HCT116 (cell line): ENCODE results near the gene ZNF699. TPM values are rescaled to one million over a fixed set of nuclear protein-coding genes. Genes with fewer than 3 reads are reported as not detected.

Source experiments
- ATAC-seq: fragments of 200-7000 bp; cut with Tn5 transposase; 2 replicates; pipeline ENCODE4 v1.9.1; 2020; ENCODE audit warnings: mild to moderate bottlenecking, moderate library complexity
- BruUV-seq: library from RNA; stranded (reverse); fragments of 400-500 nt; replicated peaks from 2 replicates; lab custom pipeline; 2021; lab: Mats Ljungman, UMichigan
- CTCF ChIA-PET: fragments of 300-600 bp; sonication (Branson Sonifier 250); formaldehyde crosslinking; loops from one replicate; lab custom pipeline; 2021; ENCODE audit warnings: antibody characterized with exemption; lab: Charles Lee
- POLR2A ChIA-PET: fragments of 300-600, 350-600 bp; sonication (Branson Sonifier 250); formaldehyde crosslinking; loops from one replicate; lab custom pipeline; 2021; ENCODE audit warnings: antibody characterized with exemption; lab: Charles Lee
- RAD21 ChIA-PET, 2 experiments: fragments of 300-600 bp; sonication (Branson Sonifier 250); formaldehyde crosslinking; loops; one replicate each; lab custom pipeline; 2023; ENCODE audit warnings: low total read pairs in 2 of 2; ENCODE audit not compliant: uncharacterized antibody in 2 of 2, unreplicated experiment in 2 of 2, low non-redundant PET in 1 of 2; lab: Charles Lee
- DNase-seq: peaks from one replicate; pipeline ENCODE4 v3.0.0-alpha.2; 2010; ENCODE audit warnings: low read depth, low spot score
- H2AFZ ChIP-seq: fragments of 200-600 bp; shearing (Covaris generic), sonication (generic); 2 replicates; pipeline ENCODE4 v1.6.1; 2017; ENCODE audit warnings: low read depth, mixed run types, mixed read lengths, antibody characterized with exemption, low read length; ENCODE audit not compliant: poor library complexity, severe bottlenecking
- H3K27ac ChIP-seq: 2 replicates; pipeline ENCODE4 v1.5.1; 2012; ENCODE audit warnings: low read depth, low read length
- H3K27me3 ChIP-seq: fragments of 200-600 bp; sonication (generic); 2 replicates; pipeline ENCODE4 v1.6.1; 2016; ENCODE audit warnings: mixed run types, low read length, mixed read lengths; ENCODE audit not compliant: insufficient read depth
- H3K36me3 ChIP-seq, 2 experiments: fragments of 200-500 bp in 1 of 2; fragments of 200-600 bp in 1 of 2; sonication (Bioruptor generic) in 1 of 2; sonication (generic) in 1 of 2; 2 replicates each; pipeline versions ENCODE4 v1.5.1 to v1.6.1; 2014 to 2016; ENCODE audit warnings: low read length in 2 of 2, inconsistent platforms in 1 of 2, mixed read lengths in 1 of 2, mixed run types in 1 of 2; ENCODE audit not compliant: insufficient read depth in 2 of 2, control insufficient read depth in 1 of 2
- H3K4me1 ChIP-seq, 2 experiments: fragments of 200-600 bp in 1 of 2; sonication (generic) in 1 of 2; 2 replicates each; pipeline versions ENCODE4 v1.5.1 to v1.6.1; 2012 to 2017; ENCODE audit warnings: low read length in 2 of 2, inconsistent platforms in 1 of 2, mild to moderate bottlenecking in 1 of 2, mixed read lengths in 1 of 2, mixed run types in 1 of 2, moderate library complexity in 1 of 2; ENCODE audit not compliant: insufficient read depth in 2 of 2, control insufficient read depth in 1 of 2
- H3K4me2 ChIP-seq: fragments of 200-600 bp; sonication (generic); 2 replicates; pipeline ENCODE4 v1.6.1; 2017; ENCODE audit warnings: mixed run types, low read length, mixed read lengths
- H3K4me3 ChIP-seq, 2 experiments: fragments of 200-600 bp in 1 of 2; sonication (generic) in 1 of 2; replicated peaks in 1 of 2; 2 replicates each; pipeline ENCODE4 v1.5.1; 2011 to 2016; ENCODE audit warnings: low read length in 2 of 2, control low read depth in 1 of 2, low read depth in 1 of 2, mild to moderate bottlenecking in 1 of 2, mixed read lengths in 1 of 2, mixed run types in 1 of 2
- H3K79me2 ChIP-seq: fragments of 200-600 bp; sonication (generic); 2 replicates; pipeline ENCODE4 v1.6.1; 2017; ENCODE audit warnings: mild to moderate bottlenecking, mixed run types, low read length, moderate library complexity, mixed read lengths; ENCODE audit not compliant: insufficient read depth
- H3K9ac ChIP-seq: fragments of 200-600 bp; sonication (generic); 2 replicates; pipeline ENCODE4 v1.6.1; 2016; ENCODE audit warnings: low read length, mixed read lengths
- H3K9me2 ChIP-seq: fragments of 200-600 bp; sonication (generic), shearing (Covaris generic); 2 replicates; pipeline ENCODE4 v1.6.1; 2017; ENCODE audit warnings: mixed run types, mild to moderate bottlenecking, moderate library complexity; ENCODE audit not compliant: insufficient read depth
- H3K9me3 ChIP-seq, 2 experiments: fragments of 200-500 bp in 1 of 2; fragments of 200-600 bp in 1 of 2; sonication (Bioruptor generic) in 1 of 2; sonication (generic) in 1 of 2; 2 replicates each; pipeline ENCODE4 v1.6.1; 2014 to 2017; ENCODE audit warnings: low read length in 2 of 2, mixed read lengths in 2 of 2, inconsistent platforms in 1 of 2, low read depth in 1 of 2, mild to moderate bottlenecking in 1 of 2, mixed run types in 1 of 2, moderate library complexity in 1 of 2; ENCODE audit not compliant: control insufficient read depth in 1 of 2, insufficient read depth in 1 of 2
- H4K20me1 ChIP-seq: fragments of 200-600 bp; sonication (generic), shearing (Covaris generic); 2 replicates; pipeline ENCODE4 v1.6.1; 2017; ENCODE audit warnings: mixed run types, mild to moderate bottlenecking, moderate library complexity; ENCODE audit not compliant: insufficient read depth
- CBX3 ChIP-seq: IDR thresholded peaks from 2 replicates; pipeline ENCODE4 v1.6.1; 2012; ENCODE audit warnings: low read depth
- CEBPB ChIP-seq: IDR thresholded peaks from 2 replicates; pipeline ENCODE4 v1.6.1; 2012; ENCODE audit warnings: low read depth
- EGR1 ChIP-seq: IDR thresholded peaks from 2 replicates; pipeline ENCODE4 v1.6.1; 2012; ENCODE audit warnings: low read depth
- EZH2 ChIP-seq: fragments of 200-600 bp; sonication (generic); IDR thresholded peaks from 2 replicates; pipeline ENCODE4 v1.6.1; 2017; ENCODE audit warnings: antibody characterized with exemption, mixed run types
- FOSL1 ChIP-seq: IDR thresholded peaks from 2 replicates; pipeline ENCODE4 v1.6.1; 2012; ENCODE audit warnings: low read depth
- JUND ChIP-seq: IDR thresholded peaks from 2 replicates; pipeline ENCODE4 v1.6.1; 2012
- POLR2A ChIP-seq: IDR thresholded peaks from 2 replicates; pipeline ENCODE4 v1.7.0; 2011; ENCODE audit warnings: borderline replicate concordance; ENCODE audit not compliant: insufficient read depth, insufficient read length; ENCODE audit errors: extremely low read depth
- POLR2AphosphoS5 ChIP-seq: IDR thresholded peaks from 2 replicates; pipeline ENCODE4 v1.6.1; 2011; ENCODE audit warnings: mild to moderate bottlenecking, low read depth, low read length, moderate library complexity
- RAD21 ChIP-seq: IDR thresholded peaks from 2 replicates; pipeline ENCODE4 v1.6.1; 2012; ENCODE audit warnings: low read depth, mild to moderate bottlenecking
- SIN3A ChIP-seq: IDR thresholded peaks from 2 replicates; pipeline ENCODE4 v1.6.1; 2012; ENCODE audit warnings: low read depth
- YY1 ChIP-seq: IDR thresholded peaks from 2 replicates; pipeline ENCODE4 v1.6.1; 2011; ENCODE audit warnings: low read length, low read depth, moderate library complexity, mild to moderate bottlenecking; ENCODE audit not compliant: insufficient replicate concordance; ENCODE audit errors: extremely low read depth
- ZFX ChIP-seq: fragments of 450-650 bp; IDR thresholded peaks from 2 replicates; pipeline ENCODE4 v1.6.1; 2017
- ZNF274 ChIP-seq: fragments of 200-500 bp; sonication (Bioruptor generic); IDR thresholded peaks from 2 replicates; pipeline ENCODE4 v1.6.1; 2014; ENCODE audit warnings: mild to moderate bottlenecking, low read depth, low read length, inconsistent platforms
- intact Hi-C: fragments of 100-400 bp; cut with micrococcal nuclease; formaldehyde crosslinking; loops from 2 replicates; pipeline ENCODE4 v1.10.0; 2022
- total RNA-seq: library from RNA; stranded (reverse); gene quantifications from one replicate; pipeline ENCODE4 v1.2.1, GENCODE V29; 2021; ENCODE audit not compliant: unreplicated experiment
- TF ChIP-seq, protein P1 (sequence below): IDR thresholded peaks from 2 replicates; pipeline ENCODE4 v1.6.1; 2012
- TF ChIP-seq, protein P2 (sequence below): IDR thresholded peaks from 2 replicates; pipeline ENCODE4 v1.6.1; 2012
- TF ChIP-seq, protein P3 (sequence below), 3 experiments: fragments of 200-600 bp in 1 of 3; sonication (generic) in 1 of 3; IDR thresholded peaks in 2 of 3; conservative IDR thresholded peaks in 1 of 3; 2 replicates each; pipeline ENCODE4 v1.5.1; 2012 to 2017; ENCODE audit warnings: low read depth in 2 of 3, low read length in 2 of 3, antibody characterized with exemption in 1 of 3, borderline replicate concordance in 1 of 3, control low read depth in 1 of 3, mild to moderate bottlenecking in 1 of 3, mixed read lengths in 1 of 3, mixed run types in 1 of 3, moderate library complexity in 1 of 3; ENCODE audit not compliant: insufficient read depth in 1 of 3
- TF ChIP-seq, protein P4 (sequence below): IDR thresholded peaks from 2 replicates; pipeline ENCODE4 v1.6.1; 2012; ENCODE audit warnings: low read depth

Gene ZNF699
- total RNA-seq, 1 experiment from 2014 or later: 7.8 TPM

DNA sequence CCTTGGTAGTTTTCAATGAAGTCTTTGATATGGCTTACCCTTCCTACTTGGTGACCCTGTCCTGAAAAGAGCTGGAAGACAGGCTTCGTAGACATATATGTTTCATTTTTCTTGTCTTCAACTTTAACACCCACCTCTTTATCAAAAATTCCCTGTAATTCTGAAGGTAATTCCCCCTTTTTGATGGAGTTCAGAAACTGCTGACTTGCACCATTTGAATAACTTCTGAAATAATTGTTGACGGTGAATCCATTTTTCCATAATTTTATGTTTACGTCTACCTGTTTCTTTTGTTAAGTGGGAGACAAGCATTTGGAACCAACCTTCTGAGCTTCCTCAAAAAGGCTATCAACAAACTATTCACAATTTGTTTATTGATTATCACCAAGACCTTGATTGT lies 38.6 kb upstream of the ZNF699 start:
- Histone ChIP-seq H2AFZ (no peak overlapping the region), H3K4me3 (no peak overlapping the region), H4K20me1 (no peaks in the 10 kb centered on the region), H3K27ac (no peak overlapping the region), H3K27me3 (no peaks in the 10 kb centered on the region), H3K9ac (no peak overlapping the region), H3K9me3 (peaks cover 17 to 23% of the 10 kb centered on the region in 2 experiments; a peak in 2 of 4 replicates)
- no peak for DNase-seq
- RAD21 ChIA-PET: no interaction called here
- TF ChIP-seq ZNF274 (no peak), YY1 (no peak), CBX3 (no peak), POLR2A (no peak), RAD21 (no peak), CEBPB (no peak), JUND (no peak), SIN3A (no peak), EZH2 (no peak), ZFX (no peak), EGR1 (no peak), POLR2AphosphoS5 (no peak), FOSL1 (no peak)
- TF ChIP-seq, protein P1, sequence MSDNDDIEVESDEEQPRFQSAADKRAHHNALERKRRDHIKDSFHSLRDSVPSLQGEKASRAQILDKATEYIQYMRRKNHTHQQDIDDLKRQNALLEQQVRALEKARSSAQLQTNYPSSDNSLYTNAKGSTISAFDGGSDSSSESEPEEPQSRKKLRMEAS: no peak
- TF ChIP-seq, protein P2, sequence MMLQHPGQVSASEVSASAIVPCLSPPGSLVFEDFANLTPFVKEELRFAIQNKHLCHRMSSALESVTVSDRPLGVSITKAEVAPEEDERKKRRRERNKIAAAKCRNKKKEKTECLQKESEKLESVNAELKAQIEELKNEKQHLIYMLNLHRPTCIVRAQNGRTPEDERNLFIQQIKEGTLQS: no peak
- TF ChIP-seq, protein P3, sequence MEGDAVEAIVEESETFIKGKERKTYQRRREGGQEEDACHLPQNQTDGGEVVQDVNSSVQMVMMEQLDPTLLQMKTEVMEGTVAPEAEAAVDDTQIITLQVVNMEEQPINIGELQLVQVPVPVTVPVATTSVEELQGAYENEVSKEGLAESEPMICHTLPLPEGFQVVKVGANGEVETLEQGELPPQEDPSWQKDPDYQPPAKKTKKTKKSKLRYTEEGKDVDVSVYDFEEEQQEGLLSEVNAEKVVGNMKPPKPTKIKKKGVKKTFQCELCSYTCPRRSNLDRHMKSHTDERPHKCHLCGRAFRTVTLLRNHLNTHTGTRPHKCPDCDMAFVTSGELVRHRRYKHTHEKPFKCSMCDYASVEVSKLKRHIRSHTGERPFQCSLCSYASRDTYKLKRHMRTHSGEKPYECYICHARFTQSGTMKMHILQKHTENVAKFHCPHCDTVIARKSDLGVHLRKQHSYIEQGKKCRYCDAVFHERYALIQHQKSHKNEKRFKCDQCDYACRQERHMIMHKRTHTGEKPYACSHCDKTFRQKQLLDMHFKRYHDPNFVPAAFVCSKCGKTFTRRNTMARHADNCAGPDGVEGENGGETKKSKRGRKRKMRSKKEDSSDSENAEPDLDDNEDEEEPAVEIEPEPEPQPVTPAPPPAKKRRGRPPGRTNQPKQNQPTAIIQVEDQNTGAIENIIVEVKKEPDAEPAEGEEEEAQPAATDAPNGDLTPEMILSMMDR (IDR thresholded peaks at IDR 0.05 in 2 of 3, conservative IDR thresholded peaks at IDR 0.05 in 1 of 3; ENCODE audit: borderline replicate concordance in 1 of 3, insufficient read depth in 1 of 3, low read depth in 2 of 3, low read length in 2 of 3): no peak
- TF ChIP-seq, protein P4, sequence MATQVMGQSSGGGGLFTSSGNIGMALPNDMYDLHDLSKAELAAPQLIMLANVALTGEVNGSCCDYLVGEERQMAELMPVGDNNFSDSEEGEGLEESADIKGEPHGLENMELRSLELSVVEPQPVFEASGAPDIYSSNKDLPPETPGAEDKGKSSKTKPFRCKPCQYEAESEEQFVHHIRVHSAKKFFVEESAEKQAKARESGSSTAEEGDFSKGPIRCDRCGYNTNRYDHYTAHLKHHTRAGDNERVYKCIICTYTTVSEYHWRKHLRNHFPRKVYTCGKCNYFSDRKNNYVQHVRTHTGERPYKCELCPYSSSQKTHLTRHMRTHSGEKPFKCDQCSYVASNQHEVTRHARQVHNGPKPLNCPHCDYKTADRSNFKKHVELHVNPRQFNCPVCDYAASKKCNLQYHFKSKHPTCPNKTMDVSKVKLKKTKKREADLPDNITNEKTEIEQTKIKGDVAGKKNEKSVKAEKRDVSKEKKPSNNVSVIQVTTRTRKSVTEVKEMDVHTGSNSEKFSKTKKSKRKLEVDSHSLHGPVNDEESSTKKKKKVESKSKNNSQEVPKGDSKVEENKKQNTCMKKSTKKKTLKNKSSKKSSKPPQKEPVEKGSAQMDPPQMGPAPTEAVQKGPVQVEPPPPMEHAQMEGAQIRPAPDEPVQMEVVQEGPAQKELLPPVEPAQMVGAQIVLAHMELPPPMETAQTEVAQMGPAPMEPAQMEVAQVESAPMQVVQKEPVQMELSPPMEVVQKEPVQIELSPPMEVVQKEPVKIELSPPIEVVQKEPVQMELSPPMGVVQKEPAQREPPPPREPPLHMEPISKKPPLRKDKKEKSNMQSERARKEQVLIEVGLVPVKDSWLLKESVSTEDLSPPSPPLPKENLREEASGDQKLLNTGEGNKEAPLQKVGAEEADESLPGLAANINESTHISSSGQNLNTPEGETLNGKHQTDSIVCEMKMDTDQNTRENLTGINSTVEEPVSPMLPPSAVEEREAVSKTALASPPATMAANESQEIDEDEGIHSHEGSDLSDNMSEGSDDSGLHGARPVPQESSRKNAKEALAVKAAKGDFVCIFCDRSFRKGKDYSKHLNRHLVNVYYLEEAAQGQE: no peak
- TF ChIP-seq, all 23 proteins: peak for 0
- ChIA-PET POLR2A (no interaction called here), CTCF (no interaction called here)
- no peaks in the 10 kb centered on the region for H3K79me2 ChIP-seq
- ATAC-seq: no peak
- intact Hi-C loops: no loop called here
- BruUV-seq: no TSS peak
- H3K9me2 ChIP-seq: no peaks in the 10 kb centered on the region
- H3K36me3 ChIP-seq: peaks cover 0 to 3% of the 10 kb centered on the region in 2 experiments; a peak in 1 of 4 replicates
- no peak overlapping the region for H3K4me2 ChIP-seq
- no peaks in the 10 kb centered on the region for H3K4me1 ChIP-seq
